A673 (cell line): ENCODE data around the gene WDR7.

Experiments used
- EZH2 ChIP-seq: fragments of 200-600 bp; sonication (generic); IDR thresholded peaks from 2 replicates; pipeline ENCODE4 v1.6.1; 2017; ENCODE audit warnings: borderline replicate concordance, low read depth, mild to moderate bottlenecking, mixed read lengths, antibody characterized with exemption, low read length; ENCODE audit not compliant: poor library complexity, severe bottlenecking
- TF ChIP-seq, protein P1 (sequence below): fragments of 300-800, 200-600 bp; sonication (generic); conservative IDR thresholded peaks from 2 replicates; pipeline ENCODE4 v1.5.1; 2017; ENCODE audit warnings: low read depth, mild to moderate bottlenecking, antibody characterized with exemption, low read length, moderate library complexity, mixed read lengths

DNA sequence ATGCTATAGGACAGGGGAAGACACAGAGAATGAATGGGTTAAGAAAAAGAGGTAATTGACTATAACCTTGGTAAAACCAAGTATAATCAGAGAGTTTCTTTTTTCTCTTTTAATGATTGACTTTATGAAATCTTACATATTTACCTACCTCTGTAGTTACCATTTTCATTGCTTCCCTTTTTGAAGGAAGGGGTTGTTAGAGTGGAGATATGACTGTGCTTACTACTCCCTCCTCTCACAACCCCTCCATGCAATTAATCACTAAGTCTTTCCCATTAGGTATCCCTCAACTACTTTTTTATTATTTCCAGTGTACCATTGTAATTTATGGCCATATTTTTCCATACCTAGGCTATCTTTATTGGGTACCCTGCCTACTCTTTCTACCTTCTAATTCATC lies 71.4 kb downstream of the WDR7 start:
- TF ChIP-seq, protein P1, sequence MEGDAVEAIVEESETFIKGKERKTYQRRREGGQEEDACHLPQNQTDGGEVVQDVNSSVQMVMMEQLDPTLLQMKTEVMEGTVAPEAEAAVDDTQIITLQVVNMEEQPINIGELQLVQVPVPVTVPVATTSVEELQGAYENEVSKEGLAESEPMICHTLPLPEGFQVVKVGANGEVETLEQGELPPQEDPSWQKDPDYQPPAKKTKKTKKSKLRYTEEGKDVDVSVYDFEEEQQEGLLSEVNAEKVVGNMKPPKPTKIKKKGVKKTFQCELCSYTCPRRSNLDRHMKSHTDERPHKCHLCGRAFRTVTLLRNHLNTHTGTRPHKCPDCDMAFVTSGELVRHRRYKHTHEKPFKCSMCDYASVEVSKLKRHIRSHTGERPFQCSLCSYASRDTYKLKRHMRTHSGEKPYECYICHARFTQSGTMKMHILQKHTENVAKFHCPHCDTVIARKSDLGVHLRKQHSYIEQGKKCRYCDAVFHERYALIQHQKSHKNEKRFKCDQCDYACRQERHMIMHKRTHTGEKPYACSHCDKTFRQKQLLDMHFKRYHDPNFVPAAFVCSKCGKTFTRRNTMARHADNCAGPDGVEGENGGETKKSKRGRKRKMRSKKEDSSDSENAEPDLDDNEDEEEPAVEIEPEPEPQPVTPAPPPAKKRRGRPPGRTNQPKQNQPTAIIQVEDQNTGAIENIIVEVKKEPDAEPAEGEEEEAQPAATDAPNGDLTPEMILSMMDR: no peak
- TF ChIP-seq EZH2: no peak
